ENCODE results near the gene RAB8B. TPM values are rescaled to one million over a fixed set of nuclear protein-coding genes. Genes with fewer than 3 reads are reported as not detected.

The RAB8B gene
- polyA plus RNA-seq, 4 donors, result 9.8 to 19.6 (median 13.9) TPM

DNA sequence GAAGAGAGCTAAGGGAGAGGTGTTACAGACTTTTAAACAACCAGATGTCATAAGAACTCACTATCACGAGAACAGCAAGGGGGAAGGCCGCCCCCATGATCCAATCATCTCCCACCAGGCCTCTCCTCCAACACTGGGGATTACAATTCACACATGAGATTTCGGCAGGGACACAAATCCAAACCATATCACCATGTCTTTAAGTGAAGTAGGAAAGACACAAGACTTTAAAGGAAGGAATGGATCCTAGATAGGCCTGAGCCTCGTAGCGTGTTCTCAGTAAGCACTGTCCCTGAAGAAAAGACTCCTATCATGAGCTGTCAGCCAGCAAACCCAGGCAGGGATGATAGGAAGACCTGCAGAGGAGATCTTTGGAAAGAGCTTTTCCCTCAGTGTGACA lies 17.0 kb upstream of the RAB8B start:
- FAIRE-seq, result no peak

DNA sequence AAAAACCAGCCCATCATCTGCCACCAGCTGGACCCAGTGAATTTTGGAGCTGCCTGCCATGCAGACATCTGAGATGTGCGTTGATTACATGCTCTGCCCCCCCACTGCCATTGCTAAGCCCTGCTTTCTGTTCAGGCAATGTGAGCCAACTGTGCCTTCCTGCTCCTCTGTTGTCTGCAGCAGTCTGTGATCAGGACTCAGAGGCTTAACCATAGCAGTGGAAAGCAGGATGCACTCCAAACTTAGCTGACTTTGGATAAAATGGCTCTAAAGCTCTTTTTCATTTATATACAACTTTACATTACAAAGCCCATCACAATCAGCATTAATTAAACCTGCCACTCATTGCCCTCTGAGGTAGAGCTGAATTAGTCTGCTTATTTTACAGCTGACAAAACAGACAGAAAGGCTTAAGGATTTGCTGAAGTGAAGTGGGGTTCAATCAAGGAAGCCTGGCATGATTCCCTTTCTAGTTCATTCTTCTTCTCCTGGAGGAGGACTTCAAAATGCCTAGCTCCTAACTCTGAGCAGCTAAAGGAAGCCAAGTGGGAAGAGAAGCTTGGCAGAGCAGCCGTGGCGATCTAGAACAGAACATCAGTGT lies 16.5 kb upstream of the RAB8B start:
- Histone ChIP-seq H3K36me3 (ENCODE audit: control insufficient read depth in 3 of 3, insufficient read depth in 2 of 3, low read depth in 1 of 3, low read length in 3 of 3) (no peaks in the 10 kb centered on the region), H3K4me1 (ENCODE audit: control insufficient read depth in 3 of 3, insufficient read depth in 2 of 3, low read depth in 1 of 3, low read length in 2 of 3) (no peaks in the 10 kb centered on the region), H3K27me3 (ENCODE audit: control insufficient read depth in 3 of 3, insufficient read depth in 3 of 3, low read length in 3 of 3) (no peaks in the 10 kb centered on the region), H3K4me3 (ENCODE audit: low read depth in 1 of 3, low read length in 3 of 3) (no peak overlapping the region), H3K9me3 (ENCODE audit: control insufficient read depth in 2 of 2, insufficient read depth in 1 of 2, low read depth in 1 of 2, low read length in 1 of 2) (no peaks in the 10 kb centered on the region), H3K27ac (ENCODE audit: low read depth in 1 of 3, low read length in 2 of 3) (no peak overlapping the region)
- FAIRE-seq, result no peak
- DNase-seq, result no peak
- 71 to 87% (median 85%) methylated on average over 3 of the region's 3 CpGs for WGBS, 3 donors

More for the DNA sequence above, 17.0 kb upstream of the RAB8B start:
- no peak overlapping the region for H3K4me3 ChIP-seq (ENCODE audit: low read depth in 1 of 3, low read length in 3 of 3)
- no peak for DNase-seq
- 92 to 97% (median 95%) methylated on average over 5 of the region's 5 CpGs for WGBS, 3 donors
- H3K9me3 ChIP-seq (ENCODE audit: control insufficient read depth in 2 of 2, insufficient read depth in 1 of 2, low read depth in 1 of 2, low read length in 1 of 2), result no peaks in the 10 kb centered on the region
- H3K36me3 ChIP-seq (ENCODE audit: control insufficient read depth in 3 of 3, insufficient read depth in 2 of 3, low read depth in 1 of 3, low read length in 3 of 3), result no peaks in the 10 kb centered on the region
- no peaks in the 10 kb centered on the region for H3K4me1 ChIP-seq (ENCODE audit: control insufficient read depth in 3 of 3, insufficient read depth in 2 of 3, low read depth in 1 of 3, low read length in 2 of 3)
- H3K27ac ChIP-seq (ENCODE audit: low read depth in 1 of 3, low read length in 2 of 3), result no peak overlapping the region
- H3K27me3 ChIP-seq (ENCODE audit: control insufficient read depth in 3 of 3, insufficient read depth in 3 of 3, low read length in 3 of 3), result no peaks in the 10 kb centered on the region

DNA sequence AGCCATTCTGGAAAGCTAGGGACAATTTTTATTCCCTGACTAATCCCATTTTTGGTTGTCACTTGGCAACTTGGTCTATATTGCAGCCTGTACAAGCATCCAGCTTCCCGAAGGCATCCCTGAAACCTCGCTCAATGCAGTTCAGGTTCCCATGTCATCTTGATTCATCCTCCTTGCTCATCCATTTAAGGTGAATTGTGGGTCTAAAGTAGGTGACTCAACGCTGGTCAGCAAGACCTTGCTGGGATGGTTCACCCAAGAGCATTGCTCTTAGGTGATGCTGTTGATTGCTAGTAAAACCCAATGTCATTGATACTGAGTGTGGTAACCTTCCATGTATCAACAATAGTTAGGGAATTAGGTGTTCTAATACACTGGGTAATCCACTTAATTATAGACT lies 13.1 kb upstream of the RAB8B start:
- 92 to 98% (median 96%) methylated on average over 3 of the region's 3 CpGs for WGBS, 3 donors
- DNase-seq (no peak), FAIRE-seq (no peak)
- H3K27me3 ChIP-seq (ENCODE audit: control insufficient read depth in 3 of 3, insufficient read depth in 3 of 3, low read length in 3 of 3), result no peaks in the 10 kb centered on the region
- H3K27ac ChIP-seq (ENCODE audit: low read depth in 1 of 3, low read length in 2 of 3), result no peak overlapping the region
- H3K4me1 ChIP-seq (ENCODE audit: control insufficient read depth in 3 of 3, insufficient read depth in 2 of 3, low read depth in 1 of 3, low read length in 2 of 3), result no peaks in the 10 kb centered on the region
- H3K9me3 ChIP-seq (ENCODE audit: control insufficient read depth in 2 of 2, insufficient read depth in 1 of 2, low read depth in 1 of 2, low read length in 1 of 2), result no peaks in the 10 kb centered on the region
- H3K36me3 ChIP-seq (ENCODE audit: control insufficient read depth in 3 of 3, insufficient read depth in 2 of 3, low read depth in 1 of 3, low read length in 3 of 3), result no peaks in the 10 kb centered on the region
- H3K4me3 ChIP-seq (ENCODE audit: low read depth in 1 of 3, low read length in 3 of 3), result no peak overlapping the region

DNA sequence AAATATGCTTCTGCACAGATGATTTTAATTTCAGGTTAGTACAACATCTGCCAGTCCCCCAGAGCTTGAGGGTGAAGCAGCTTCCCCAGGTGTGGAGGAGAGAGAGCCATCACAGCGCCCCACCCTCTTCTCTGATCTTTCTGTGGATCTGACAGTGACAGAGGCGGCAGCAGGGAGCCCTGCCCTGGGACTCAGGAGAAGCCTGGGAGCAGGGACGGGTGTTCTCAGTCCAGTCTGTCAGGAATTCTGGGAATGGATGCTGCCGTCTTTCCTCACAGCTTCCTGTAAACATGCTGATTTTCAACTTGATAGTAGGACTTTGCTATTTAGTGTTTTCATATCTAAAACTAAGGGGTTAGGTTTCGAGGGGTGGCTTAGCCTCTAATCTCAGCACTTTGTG lies 11.4 kb upstream of the RAB8B start:
- H3K27me3 ChIP-seq (ENCODE audit: control insufficient read depth in 3 of 3, insufficient read depth in 3 of 3, low read length in 3 of 3), result no peaks in the 10 kb centered on the region
- DNase-seq, result peak in 1 of 2 donors; percentile 25
- H3K4me1 ChIP-seq (ENCODE audit: control insufficient read depth in 3 of 3, insufficient read depth in 2 of 3, low read depth in 1 of 3, low read length in 2 of 3), result no peaks in the 10 kb centered on the region
- H3K9me3 ChIP-seq (ENCODE audit: control insufficient read depth in 2 of 2, insufficient read depth in 1 of 2, low read depth in 1 of 2, low read length in 1 of 2), result no peaks in the 10 kb centered on the region
- no peaks in the 10 kb centered on the region for H3K36me3 ChIP-seq (ENCODE audit: control insufficient read depth in 3 of 3, insufficient read depth in 2 of 3, low read depth in 1 of 3, low read length in 3 of 3)
- H3K4me3 ChIP-seq (ENCODE audit: low read depth in 1 of 3, low read length in 3 of 3), result no peak overlapping the region
- no peak for FAIRE-seq
- WGBS, 3 donors, result 26 to 46% (median 31%) methylated on average over 5 of the region's 5 CpGs
- H3K27ac ChIP-seq (ENCODE audit: low read depth in 1 of 3, low read length in 2 of 3), result no peak overlapping the region

DNA sequence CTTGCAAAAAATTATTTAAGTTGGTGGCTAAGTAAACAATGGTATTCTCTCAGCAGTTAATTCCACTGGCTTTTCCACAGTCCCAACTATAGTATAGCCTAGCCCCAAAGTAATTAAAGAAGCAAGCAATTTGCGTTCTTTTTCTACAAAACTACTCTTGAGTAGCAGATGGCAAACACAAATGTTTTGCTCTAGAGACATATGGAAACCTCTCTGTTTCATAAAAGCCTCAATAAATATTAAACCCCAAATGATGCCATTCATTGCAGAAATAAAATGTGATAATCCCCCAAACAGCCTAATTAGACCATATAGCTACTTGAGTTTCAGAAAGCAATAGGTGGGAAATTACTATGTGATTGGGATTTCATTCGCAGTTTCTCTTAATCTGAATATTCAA lies 8.7 kb upstream of the RAB8B start:
- Histone ChIP-seq H3K9me3 (ENCODE audit: control insufficient read depth in 2 of 2, insufficient read depth in 1 of 2, low read depth in 1 of 2, low read length in 1 of 2) (no peaks in the 10 kb centered on the region), H3K4me3 (ENCODE audit: low read depth in 1 of 3, low read length in 3 of 3) (no peak overlapping the region), H3K27ac (ENCODE audit: low read depth in 1 of 3, low read length in 2 of 3) (no peak overlapping the region), H3K27me3 (ENCODE audit: control insufficient read depth in 3 of 3, insufficient read depth in 3 of 3, low read length in 3 of 3) (no peaks in the 10 kb centered on the region), H3K36me3 (ENCODE audit: control insufficient read depth in 3 of 3, insufficient read depth in 2 of 3, low read depth in 1 of 3, low read length in 3 of 3) (no peaks in the 10 kb centered on the region), H3K4me1 (ENCODE audit: control insufficient read depth in 3 of 3, insufficient read depth in 2 of 3, low read depth in 1 of 3, low read length in 2 of 3) (no peaks in the 10 kb centered on the region)
- DNase-seq (no peak), FAIRE-seq (no peak)
- 90 to 93% (median 93%) methylated on average over 2 of the region's 2 CpGs for WGBS, 3 donors

DNA sequence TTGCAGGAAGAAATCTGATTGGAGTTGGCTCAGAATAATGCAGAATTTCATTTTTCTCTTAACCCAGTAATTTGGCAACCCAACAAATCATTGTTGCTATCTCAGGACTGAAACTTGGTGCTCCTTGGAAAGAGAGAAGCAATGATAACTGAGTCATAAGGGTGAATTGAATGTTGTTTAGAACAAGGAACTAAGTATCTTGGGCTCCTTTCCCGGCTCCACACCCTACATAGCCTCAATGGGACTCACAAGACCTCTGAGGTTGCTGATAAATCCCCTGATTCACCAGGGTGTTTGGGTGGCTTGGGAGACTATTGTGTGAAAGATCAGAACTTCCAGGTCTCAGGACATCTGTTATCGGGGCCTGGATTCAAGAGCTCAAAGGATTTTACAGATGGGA lies 7.8 kb upstream of the RAB8B start:
- Histone ChIP-seq H3K4me3 (ENCODE audit: low read depth in 1 of 3, low read length in 3 of 3) (no peak overlapping the region), H3K4me1 (ENCODE audit: control insufficient read depth in 3 of 3, insufficient read depth in 2 of 3, low read depth in 1 of 3, low read length in 2 of 3) (no peaks in the 10 kb centered on the region), H3K27ac (ENCODE audit: low read depth in 1 of 3, low read length in 2 of 3) (no peak overlapping the region), H3K27me3 (ENCODE audit: control insufficient read depth in 3 of 3, insufficient read depth in 3 of 3, low read length in 3 of 3) (no peaks in the 10 kb centered on the region), H3K36me3 (ENCODE audit: control insufficient read depth in 3 of 3, insufficient read depth in 2 of 3, low read depth in 1 of 3, low read length in 3 of 3) (no peaks in the 10 kb centered on the region), H3K9me3 (ENCODE audit: control insufficient read depth in 2 of 2, insufficient read depth in 1 of 2, low read depth in 1 of 2, low read length in 1 of 2) (no peaks in the 10 kb centered on the region)
- DNase-seq (no peak), FAIRE-seq (no peak)
- WGBS, 3 donors, result 77 to 89% (median 78%) methylated on average over 2 of the region's 2 CpGs

DNA sequence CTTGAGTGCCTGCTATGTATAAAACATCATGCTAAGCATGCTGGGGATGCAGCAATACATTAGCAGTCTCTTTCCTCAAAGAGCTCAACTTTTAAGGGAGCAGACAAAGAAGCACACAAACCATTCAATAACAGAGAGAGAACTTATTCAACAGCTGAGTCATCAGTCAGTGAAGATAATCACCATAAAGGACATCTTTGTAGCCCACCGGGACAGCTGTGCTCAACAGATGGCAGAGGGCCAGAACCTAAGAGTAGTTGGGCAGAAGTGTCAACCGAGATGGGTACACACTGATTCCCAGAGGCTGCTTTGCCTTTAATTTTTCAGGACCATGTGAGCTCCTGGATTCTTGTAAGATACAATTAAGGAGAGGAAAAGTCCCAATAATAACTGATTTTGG lies 4.2 kb upstream of the RAB8B start:
- Histone ChIP-seq H3K27me3 (ENCODE audit: control insufficient read depth in 3 of 3, insufficient read depth in 3 of 3, low read length in 3 of 3) (peaks cover 0 to 4% (median 0%) of the 10 kb centered on the region in 3 donors), H3K27ac (ENCODE audit: low read depth in 1 of 3, low read length in 2 of 3) (no peak overlapping the region), H3K4me1 (ENCODE audit: control insufficient read depth in 3 of 3, insufficient read depth in 2 of 3, low read depth in 1 of 3, low read length in 2 of 3) (peaks cover 0 to 9% (median 4%) of the 10 kb centered on the region in 3 donors), H3K9me3 (ENCODE audit: control insufficient read depth in 2 of 2, insufficient read depth in 1 of 2, low read depth in 1 of 2, low read length in 1 of 2) (no peaks in the 10 kb centered on the region), H3K4me3 (ENCODE audit: low read depth in 1 of 3, low read length in 3 of 3) (no peak overlapping the region), H3K36me3 (ENCODE audit: control insufficient read depth in 3 of 3, insufficient read depth in 2 of 3, low read depth in 1 of 3, low read length in 3 of 3) (no peaks in the 10 kb centered on the region)
- DNase-seq, result no peak
- FAIRE-seq, result no peak
- 44 to 58% (median 57%) methylated on average over 2 of the region's 2 CpGs for WGBS, 3 donors

GRCh38 chr15:63186065-63186464 lies 3.3 kb upstream of the RAB8B start:
- Histone ChIP-seq H3K9me3 (ENCODE audit: control insufficient read depth in 2 of 2, insufficient read depth in 1 of 2, low read depth in 1 of 2, low read length in 1 of 2) (no peaks in the 10 kb centered on the region), H3K36me3 (ENCODE audit: control insufficient read depth in 3 of 3, insufficient read depth in 2 of 3, low read depth in 1 of 3, low read length in 3 of 3) (no peaks in the 10 kb centered on the region), H3K27me3 (ENCODE audit: control insufficient read depth in 3 of 3, insufficient read depth in 3 of 3, low read length in 3 of 3) (peaks cover 0 to 4% (median 0%) of the 10 kb centered on the region in 3 donors), H3K4me3 (ENCODE audit: low read depth in 1 of 3, low read length in 3 of 3) (no peak overlapping the region), H3K27ac (ENCODE audit: low read depth in 1 of 3, low read length in 2 of 3) (peak overlapping the region in 1 of 3 donors; percentile 7), H3K4me1 (ENCODE audit: control insufficient read depth in 3 of 3, insufficient read depth in 2 of 3, low read depth in 1 of 3, low read length in 2 of 3) (peaks cover 0 to 15% (median 4%) of the 10 kb centered on the region in 3 donors)
- FAIRE-seq, result no peak
- no peak for DNase-seq
- WGBS, 3 donors, result 52 to 69% (median 65%) methylated on average over 2 of the region's 2 CpGs
